SJSA1 (cell line): ENCODE data around the gene TMEM200C. TPM values are rescaled to one million over a fixed set of nuclear protein-coding genes. Genes with fewer than 3 reads are reported as not detected.

Experiments used
- DNase-seq, 2 experiments: peaks; one replicate each; pipeline ENCODE4 v3.0.0-alpha.2; 2015 to 2020; ENCODE audit warnings: low spot score in 2 of 2, low read depth in 1 of 2
- H3K27ac ChIP-seq: fragments of 250-450 bp; sonication (Bioruptor Pico); 2 replicates; pipeline ENCODE4 v1.5.1; 2020; ENCODE audit warnings: mild to moderate bottlenecking, moderate library complexity
- H3K27me3 ChIP-seq: fragments of 250-450 bp; sonication (Bioruptor Pico); replicated peaks from 2 replicates; pipeline ENCODE4 v1.5.1; 2020; ENCODE audit warnings: mild to moderate bottlenecking, moderate library complexity
- H3K36me3 ChIP-seq: fragments of 250-450 bp; sonication (Bioruptor Pico); 2 replicates; pipeline ENCODE4 v1.5.1; 2020; ENCODE audit warnings: mild to moderate bottlenecking
- H3K4me1 ChIP-seq: fragments of 250-450 bp; sonication (Bioruptor Pico); replicated peaks from 2 replicates; pipeline ENCODE4 v1.6.1; 2021; ENCODE audit warnings: mild to moderate bottlenecking
- H3K4me3 ChIP-seq: fragments of 250-450 bp; sonication (Bioruptor Pico); 2 replicates; pipeline ENCODE4 v1.5.1; 2020; ENCODE audit warnings: mild to moderate bottlenecking
- H3K9me3 ChIP-seq: fragments of 250-450 bp; sonication (Bioruptor Pico); replicated peaks from 2 replicates; pipeline ENCODE4 v1.5.1; 2020; ENCODE audit warnings: mild to moderate bottlenecking
- total RNA-seq: library from RNA; depleted of rRNA; stranded (reverse); fragments of >200 nt; shearing (Covaris generic); gene quantifications from 2 replicates; pipeline ENCODE4 v1.2.3, GENCODE V29; 2014

TMEM200C gene
- total RNA-seq, 1 experiment from 2014 or later = 8.1 TPM

- Histone ChIP-seq H3K27me3 (peaks cover 10% of the 10 kb centered on the region; the same call in 1 of the 2 replicates), H3K4me3 (no peak overlapping the region), H3K36me3 (no peaks in the 10 kb centered on the region), H3K27ac (no peak overlapping the region), H3K4me1 (no peaks in the 10 kb centered on the region), H3K9me3 (no peaks in the 10 kb centered on the region)
- DNase-seq = no peak
These were observed 56.2 kb downstream of the TMEM200C start for GRCh38 chr18:5839102-5839501.
